Breast epithelium (tissue), 4 donors: ENCODE results near the gene TIMM29. TPM values are rescaled to one million over a fixed set of nuclear protein-coding genes. Genes with fewer than 3 reads are reported as not detected.

Experiments
- DNase-seq, 2 donors: peaks; one replicate each; pipeline ENCODE4 v3.0.0-alpha.2; 2019; ENCODE audit warnings: low spot score in 2 of 2
- H3K27ac ChIP-seq, 2 donors: fragments of 200-600 bp; sonication (generic) in 1 of 2; one replicate each; pipeline ENCODE4 v1.5.1; 2016 to 2019; ENCODE audit warnings: mild to moderate bottlenecking in 1 of 2
- H3K27me3 ChIP-seq, 2 donors: fragments of 200-600 bp; sonication (generic) in 1 of 2; one replicate each; pipeline versions ENCODE4 v1.5.1 to v1.6.0; 2017 to 2019; ENCODE audit warnings: control low read depth in 1 of 2, mild to moderate bottlenecking in 1 of 2
- H3K36me3 ChIP-seq: fragments of 200-600 bp; one replicate; pipeline ENCODE4 v1.5.1; 2019
- H3K4me1 ChIP-seq, 2 donors: fragments of 200-600 bp; sonication (generic); one replicate each; pipeline ENCODE4 v1.5.1; 2016 to 2019; ENCODE audit warnings: control low read depth in 1 of 2
- H3K4me3 ChIP-seq, 3 donors: fragments of 200-600 bp; sonication (generic); 1 replicate in 2 of 3; 2 replicates in 1 of 3; pipeline ENCODE4 v1.5.1; 2016 to 2019; ENCODE audit warnings: mild to moderate bottlenecking in 3 of 3, moderate library complexity in 2 of 3
- H3K9me3 ChIP-seq, 2 donors: fragments of 200-600 bp; sonication (generic) in 1 of 2; one replicate each; pipeline ENCODE4 v1.5.1; 2016 to 2019; ENCODE audit warnings: control low read depth in 1 of 2
- POLR2A ChIP-seq: fragments of 450-650 bp; IDR thresholded peaks from one replicate; pipeline ENCODE4 v1.6.1; 2016; ENCODE audit warnings: antibody characterized with exemption, mild to moderate bottlenecking, moderate library complexity
- POLR2AphosphoS5 ChIP-seq, 3 donors: sonication (generic); formaldehyde crosslinking; IDR thresholded peaks; one replicate each; pipeline ENCODE4 v1.6.1; 2017; ENCODE audit warnings: antibody characterized with exemption in 3 of 3
- intact Hi-C: fragments of 100-400 bp; cut with DNase I; formaldehyde crosslinking; loops from one replicate; pipeline ENCODE4 v1.15.1; 2023; ENCODE audit warnings: low total_unique reads
- total RNA-seq, 3 donors: library from RNA; depleted of rRNA; stranded (reverse); fragments of >200 nt; gene quantifications; one replicate each; pipeline ENCODE4 v1.1.0, GENCODE V29; 2016
- TF ChIP-seq, protein P1 (sequence below), 3 donors: fragments of 450-650 bp; IDR thresholded peaks; one replicate each; pipeline ENCODE4 v1.5.1; 2016 to 2017; ENCODE audit warnings: antibody characterized with exemption in 3 of 3, mild to moderate bottlenecking in 3 of 3, moderate library complexity in 3 of 3

TIMM29 gene
- total RNA-seq, 3 donors from 2014 or later: 21.1 to 31.6 (median 21.6) TPM

GRCh38 chr19:10885201-10886169 lies 43.1 kb upstream of the TIMM29 start:
- intact Hi-C loops: no loop called here
- H3K4me1 ChIP-seq: no peaks in the 10 kb centered on the region
- TF ChIP-seq, protein P1, sequence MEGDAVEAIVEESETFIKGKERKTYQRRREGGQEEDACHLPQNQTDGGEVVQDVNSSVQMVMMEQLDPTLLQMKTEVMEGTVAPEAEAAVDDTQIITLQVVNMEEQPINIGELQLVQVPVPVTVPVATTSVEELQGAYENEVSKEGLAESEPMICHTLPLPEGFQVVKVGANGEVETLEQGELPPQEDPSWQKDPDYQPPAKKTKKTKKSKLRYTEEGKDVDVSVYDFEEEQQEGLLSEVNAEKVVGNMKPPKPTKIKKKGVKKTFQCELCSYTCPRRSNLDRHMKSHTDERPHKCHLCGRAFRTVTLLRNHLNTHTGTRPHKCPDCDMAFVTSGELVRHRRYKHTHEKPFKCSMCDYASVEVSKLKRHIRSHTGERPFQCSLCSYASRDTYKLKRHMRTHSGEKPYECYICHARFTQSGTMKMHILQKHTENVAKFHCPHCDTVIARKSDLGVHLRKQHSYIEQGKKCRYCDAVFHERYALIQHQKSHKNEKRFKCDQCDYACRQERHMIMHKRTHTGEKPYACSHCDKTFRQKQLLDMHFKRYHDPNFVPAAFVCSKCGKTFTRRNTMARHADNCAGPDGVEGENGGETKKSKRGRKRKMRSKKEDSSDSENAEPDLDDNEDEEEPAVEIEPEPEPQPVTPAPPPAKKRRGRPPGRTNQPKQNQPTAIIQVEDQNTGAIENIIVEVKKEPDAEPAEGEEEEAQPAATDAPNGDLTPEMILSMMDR (IDR thresholded peaks at IDR 0.05): no peak
- TF ChIP-seq POLR2AphosphoS5 (IDR thresholded peaks at IDR 0.05) (no peak), POLR2A (no peak)
- H3K36me3 ChIP-seq: no peaks in the 10 kb centered on the region
- H3K27me3 ChIP-seq: no peaks in the 10 kb centered on the region
- no peak for DNase-seq
- no peak overlapping the region for H3K27ac ChIP-seq
- no peaks in the 10 kb centered on the region for H3K9me3 ChIP-seq
- H3K4me3 ChIP-seq: no peak overlapping the region

DNA sequence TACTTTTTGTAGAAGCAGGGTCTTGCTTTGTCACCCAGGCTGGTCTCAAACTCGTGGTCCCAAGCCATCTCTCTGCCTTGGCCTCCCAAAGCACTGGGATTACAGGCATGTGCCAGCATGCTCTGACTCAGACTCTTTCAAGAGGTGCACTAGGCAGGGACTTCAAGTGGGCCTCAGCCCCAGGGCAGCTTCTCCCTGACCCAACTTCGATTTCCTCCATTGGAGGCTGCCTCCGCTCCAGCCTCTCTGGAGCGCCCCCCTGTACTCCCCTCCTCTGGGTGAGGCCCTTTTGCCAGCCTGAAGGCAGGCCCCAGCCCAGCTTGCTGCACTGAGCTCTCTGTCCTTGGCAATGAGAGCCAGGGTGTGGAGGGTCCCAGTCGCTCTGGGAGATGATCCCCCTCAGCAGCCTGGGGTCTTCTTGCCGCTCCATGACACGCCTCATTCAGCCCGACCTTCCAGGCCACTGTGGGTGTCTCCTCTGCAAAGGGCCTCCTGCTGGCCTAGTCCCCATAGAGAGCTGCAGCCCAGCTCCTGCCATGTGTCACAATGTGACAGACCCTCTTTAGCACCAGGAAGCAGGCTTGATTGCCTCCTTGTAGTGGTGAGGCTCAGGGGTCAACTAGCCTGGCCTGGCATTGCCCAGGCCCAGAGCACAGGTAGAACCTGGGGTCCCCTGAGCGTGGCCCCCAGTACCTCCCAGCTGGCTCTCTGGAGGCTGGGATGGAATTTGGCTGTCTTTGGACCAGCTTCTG lies 40.8 kb upstream of the TIMM29 start:
- DNase-seq: no peak
- Histone ChIP-seq H3K27ac (no peak overlapping the region), H3K4me1 (no peaks in the 10 kb centered on the region), H3K27me3 (no peaks in the 10 kb centered on the region), H3K4me3 (no peak overlapping the region), H3K9me3 (no peaks in the 10 kb centered on the region), H3K36me3 (no peaks in the 10 kb centered on the region)
- intact Hi-C loops: no loop called here
- TF ChIP-seq, protein P1 (IDR thresholded peaks at IDR 0.05): no peak
- TF ChIP-seq POLR2A (no peak), POLR2AphosphoS5 (IDR thresholded peaks at IDR 0.05) (no peak)

- no peak overlapping the region for H3K4me3 ChIP-seq
- no peaks in the 10 kb centered on the region for H3K4me1 ChIP-seq
- intact Hi-C loops: no loop called here
- no peaks in the 10 kb centered on the region for H3K27me3 ChIP-seq
- DNase-seq: no peak
- no peaks in the 10 kb centered on the region for H3K36me3 ChIP-seq
- TF ChIP-seq POLR2AphosphoS5 (IDR thresholded peaks at IDR 0.05) (no peak), POLR2A (no peak)
- TF ChIP-seq, protein P1 (IDR thresholded peaks at IDR 0.05): no peak
- no peaks in the 10 kb centered on the region for H3K9me3 ChIP-seq
- no peak overlapping the region for H3K27ac ChIP-seq
Observed at GRCh38 chr19:10888421-10888866, 40.2 kb upstream of the TIMM29 start.

DNA sequence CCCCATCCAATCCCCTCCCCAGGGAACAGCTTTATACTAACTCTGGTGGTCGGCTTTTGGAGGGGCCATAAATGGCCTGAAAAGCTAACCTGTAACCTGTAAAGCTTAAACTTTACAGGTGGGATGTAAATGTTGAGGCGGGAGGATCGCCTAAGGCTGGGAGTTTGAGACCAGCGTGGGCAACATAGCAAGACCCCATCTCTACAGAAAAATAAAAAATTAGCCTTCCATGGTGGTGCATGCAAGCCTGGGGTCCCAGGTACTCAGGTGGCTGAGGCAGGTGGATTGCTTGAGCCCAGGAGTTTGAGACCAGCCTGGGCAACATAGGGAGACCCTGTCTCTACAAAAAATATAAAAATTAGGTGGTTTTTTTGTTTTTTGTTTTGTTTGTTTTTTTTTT lies 38.7 kb upstream of the TIMM29 start:
- no peaks in the 10 kb centered on the region for H3K36me3 ChIP-seq
- TF ChIP-seq, protein P1 (IDR thresholded peaks at IDR 0.05): no peak
- TF ChIP-seq POLR2A (no peak), POLR2AphosphoS5 (IDR thresholded peaks at IDR 0.05) (no peak)
- no peaks in the 10 kb centered on the region for H3K9me3 ChIP-seq
- intact Hi-C loops: no loop called here
- H3K4me3 ChIP-seq: no peak overlapping the region
- no peak overlapping the region for H3K27ac ChIP-seq
- H3K4me1 ChIP-seq: no peaks in the 10 kb centered on the region
- no peak for DNase-seq
- H3K27me3 ChIP-seq: no peaks in the 10 kb centered on the region
